Upper lobe of right lung (tissue), 1 donor: ENCODE measurements around the gene UST. TPM values are rescaled to one million over a fixed set of nuclear protein-coding genes. Genes with fewer than 3 reads are reported as not detected.
"Not testable (repeated sequence)": the region's sequence is repeated elsewhere in the genome, so short reads cannot be mapped to it uniquely, and the experiment has no call there.

Experiments used
- ATAC-seq: fragments of 200-7000 bp; cut with Tn5 transposase; one replicate; pipeline ENCODE4 v1.9.1; 2020; ENCODE audit warnings: mild to moderate bottlenecking, moderate library complexity
- DNase-seq: peaks from one replicate; pipeline ENCODE4 v3.0.0-alpha.2; 2020
- H3K27ac ChIP-seq: fragments of 200-600 bp; one replicate; pipeline ENCODE4 v1.8.0; 2022
- H3K27me3 ChIP-seq: fragments of 200-600 bp; one replicate; pipeline ENCODE4 v1.8.0; 2022; ENCODE audit warnings: mild to moderate bottlenecking
- H3K36me3 ChIP-seq: fragments of 200-600 bp; one replicate; pipeline ENCODE4 v1.8.0; 2022
- H3K4me1 ChIP-seq: fragments of 200-600 bp; one replicate; pipeline ENCODE4 v1.8.0; 2022
- H3K4me3 ChIP-seq: fragments of 200-600 bp; one replicate; pipeline ENCODE4 v1.8.0; 2022; ENCODE audit warnings: mild to moderate bottlenecking
- H3K9me3 ChIP-seq: fragments of 200-600 bp; one replicate; pipeline ENCODE4 v1.8.0; 2022
- CTCF ChIP-seq: fragments of 200-600 bp; IDR thresholded peaks from one replicate; pipeline ENCODE4 v1.8.0; 2022; ENCODE audit warnings: antibody characterized with exemption
- intact Hi-C: fragments of 100-400 bp; cut with DNase I; formaldehyde crosslinking; loops from one replicate; pipeline ENCODE4 v1.11.0; 2022
- total RNA-seq: library from RNA; stranded (reverse); fragmentation: NEBNext Ultra II Directional; extraction: Animal tissue kit (Norgen Biotek cat#: 25700); gene quantifications from one replicate; pipeline ENCODE4 v1.2.1, GENCODE V29; 2021
- donor health status: DM: no; HTN: yes; CAD: no; lungs with severe emphysema.

The UST gene
- total RNA-seq, 1 donor from 2014 or later, result 11.8 TPM

- TF ChIP-seq CTCF, result peak; percentile 31
- Histone ChIP-seq H3K27me3 (no peaks in the 10 kb centered on the region), H3K36me3 (no peaks in the 10 kb centered on the region), H3K27ac (no peak overlapping the region), H3K9me3 (no peaks in the 10 kb centered on the region), H3K4me1 (no peaks in the 10 kb centered on the region), H3K4me3 (no peak overlapping the region)
- intact Hi-C loops, result no loop called here
- ATAC-seq (no peak), DNase-seq (no peak)
Measured at GRCh38 chr6:148973538-148974208, 226.8 kb downstream of the UST start.

GRCh38 chr6:148974351-148974750 is 227.5 kb downstream of the UST start:
- DNase-seq (no peak), ATAC-seq (no peak)

GRCh38 chr6:148978298-148978697 is 231.5 kb downstream of the UST start:
- H3K27me3 ChIP-seq, H3K4me1 ChIP-seq, H3K9me3 ChIP-seq, intact Hi-C loops, ATAC-seq, H3K4me3 ChIP-seq, H3K27ac ChIP-seq, DNase-seq, H3K36me3 ChIP-seq: not testable (repeated sequence)

More at GRCh38 chr6:148974351-148974750, 227.5 kb downstream of the UST start:
- Histone ChIP-seq H3K36me3 (no peaks in the 10 kb centered on the region), H3K27ac (no peak overlapping the region), H3K9me3 (no peaks in the 10 kb centered on the region), H3K27me3 (no peaks in the 10 kb centered on the region), H3K4me3 (no peak overlapping the region), H3K4me1 (no peaks in the 10 kb centered on the region)
- TF ChIP-seq CTCF, result no peak
- intact Hi-C loops, result no loop called here

- H3K4me1 ChIP-seq, result no peaks in the 10 kb centered on the region
- TF ChIP-seq CTCF, result no peak
- no peak overlapping the region for H3K27ac ChIP-seq
- intact Hi-C loops, result no loop called here
- no peaks in the 10 kb centered on the region for H3K36me3 ChIP-seq
- no peak overlapping the region for H3K4me3 ChIP-seq
- H3K9me3 ChIP-seq, result no peaks in the 10 kb centered on the region
- ATAC-seq, result no peak
- no peak for DNase-seq
- H3K27me3 ChIP-seq, result no peaks in the 10 kb centered on the region
Measured at GRCh38 chr6:148979014-148979901, 232.4 kb downstream of the UST start.

GRCh38 chr6:148980234-148980633 is 233.4 kb downstream of the UST start:
- ATAC-seq (no peak), DNase-seq (no peak)
- no peak overlapping the region for H3K4me3 ChIP-seq
- H3K9me3 ChIP-seq, result no peaks in the 10 kb centered on the region
- no peak overlapping the region for H3K27ac ChIP-seq
- no peaks in the 10 kb centered on the region for H3K27me3 ChIP-seq
- no peak for TF ChIP-seq CTCF
- H3K36me3 ChIP-seq, result no peaks in the 10 kb centered on the region
- H3K4me1 ChIP-seq, result no peaks in the 10 kb centered on the region
- intact Hi-C loops, result no loop called here

GRCh38 chr6:148981515-148981914 is 234.7 kb downstream of the UST start:
- ATAC-seq, result no peak
- Histone ChIP-seq H3K4me3 (no peak overlapping the region), H3K4me1 (no peaks in the 10 kb centered on the region), H3K27ac (no peak overlapping the region), H3K9me3 (no peaks in the 10 kb centered on the region), H3K36me3 (no peaks in the 10 kb centered on the region), H3K27me3 (no peaks in the 10 kb centered on the region)
- DNase-seq, result no peak
- TF ChIP-seq CTCF, result no peak
- intact Hi-C loops, result no loop called here
